HG02642 (cell line): Measurements from ENCODE around the gene LOXL1.

Experiments used
- ATAC-seq: cut with Tn5 transposase; IDR thresholded peaks from one replicate; pipeline ENCODE4 v1.9.1; 2021; ENCODE audit warnings: mild to moderate bottlenecking; ENCODE audit not compliant: unreplicated experiment, poor library complexity

Gene LOXL1

DNA sequence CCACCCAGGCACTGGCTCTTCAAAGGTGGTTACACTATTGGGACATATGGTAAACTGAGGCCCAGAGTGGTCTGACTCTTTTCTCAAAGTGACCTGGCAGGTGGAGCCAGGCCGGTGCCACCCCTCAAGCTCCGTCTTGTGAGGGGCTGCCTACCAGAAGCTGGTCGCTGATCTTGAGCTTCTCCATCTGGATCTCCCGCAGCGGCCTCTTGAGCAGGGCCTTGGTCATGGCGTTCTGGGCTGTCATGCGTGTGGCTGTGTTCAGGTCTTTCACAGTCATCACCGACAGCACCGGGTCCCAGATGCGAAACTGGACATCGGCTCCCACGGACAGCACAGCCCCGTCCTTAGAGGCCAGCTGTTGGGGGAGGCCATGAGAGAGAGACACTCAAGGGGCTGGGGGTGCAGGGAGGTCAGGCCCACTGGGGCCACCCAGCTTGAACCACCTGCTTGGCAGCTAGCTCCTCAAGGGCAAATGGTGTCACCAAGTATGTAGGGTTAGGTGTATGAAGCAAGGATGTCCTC, 62.2 kb downstream of the LOXL1 start:
- no peak for ATAC-seq

DNA sequence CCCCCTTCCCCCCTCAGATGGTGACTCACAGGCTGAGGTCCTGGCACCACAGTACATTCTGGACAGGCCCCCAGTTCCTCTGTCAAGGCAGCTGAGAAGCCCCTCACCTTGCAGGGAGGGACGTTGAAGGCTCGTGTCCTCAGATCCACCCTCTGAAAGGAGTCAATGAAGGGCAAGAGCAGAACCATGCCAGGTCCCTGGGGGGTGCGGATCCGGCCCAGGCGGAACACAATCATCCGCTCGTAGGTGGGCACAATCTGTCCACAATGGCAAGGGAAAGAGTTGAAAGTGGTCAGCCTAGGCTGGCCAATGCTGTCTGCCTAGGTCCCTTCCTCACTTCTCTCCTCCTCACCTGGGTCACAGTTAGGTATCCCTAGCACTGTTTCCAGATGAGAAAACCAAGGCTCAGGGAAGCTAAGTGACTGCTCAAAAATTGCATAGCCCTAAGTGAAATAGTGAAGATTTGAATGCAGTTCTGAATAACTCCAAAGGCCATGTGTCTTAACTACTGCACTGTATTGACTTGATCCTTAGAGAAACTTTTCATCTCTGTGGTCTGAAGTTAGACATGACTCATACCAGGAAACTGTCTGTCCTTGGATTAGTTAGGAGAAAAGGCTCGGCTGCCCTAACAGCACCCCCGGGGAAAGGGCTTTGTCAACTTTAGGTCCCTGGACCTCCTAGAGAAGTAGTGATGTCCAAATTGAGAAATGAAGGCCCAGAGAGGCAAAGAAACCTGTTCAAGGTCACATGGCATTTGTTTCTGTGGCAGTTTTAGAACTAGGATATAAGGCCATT, 62.9 kb downstream of the LOXL1 start:
- ATAC-seq = no peak

DNA sequence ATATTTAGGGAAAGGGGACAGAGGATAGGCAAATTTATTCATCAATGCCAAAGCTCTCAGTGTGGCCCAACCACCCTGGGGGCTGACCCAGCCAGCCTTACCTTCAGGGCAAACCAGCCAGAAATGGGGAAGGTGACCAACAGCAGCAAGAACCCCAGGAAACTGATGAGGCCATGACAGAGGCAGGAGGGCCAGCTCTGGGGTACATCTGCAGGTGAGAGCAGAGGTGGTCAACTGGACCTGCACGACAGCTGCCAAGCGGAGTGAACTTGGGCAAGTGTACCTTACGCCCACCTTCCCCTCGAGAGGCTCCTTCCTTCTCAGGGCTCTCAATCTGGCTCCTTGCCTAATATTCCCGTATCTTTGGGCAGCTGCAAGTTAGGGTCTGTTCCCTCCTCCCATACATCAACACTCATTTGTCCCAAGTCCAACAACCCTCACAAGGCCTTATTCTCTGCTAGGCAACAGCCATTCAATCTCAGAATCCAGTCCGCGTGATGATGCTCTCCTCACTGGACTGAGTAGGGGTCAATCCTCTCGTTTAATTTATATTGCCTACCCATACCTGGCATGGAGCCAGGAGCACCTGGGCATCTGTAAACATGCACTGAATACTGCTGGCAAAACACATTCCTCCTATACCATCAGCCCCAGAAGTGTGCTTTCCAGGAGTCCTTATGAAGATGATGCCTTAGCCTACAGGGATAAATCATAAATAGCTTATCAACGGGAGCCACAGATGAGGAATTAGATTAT, 64.2 kb downstream of the LOXL1 start:
- ATAC-seq = no peak

GRCh38 chr15:73991260-73991659, 65.0 kb downstream of the LOXL1 start:
- no peak for ATAC-seq

GRCh38 chr15:73991726-73992593, 65.7 kb downstream of the LOXL1 start, which contains the start of gene STOML1:
STOML1 (minus strand) TSS chr15:73992295; CDS start chr15:73992223, 72 bp downstream.
- peak; percentile 83 for ATAC-seq

- no peak for ATAC-seq
Observed at GRCh38 chr15:73992594-73992898, 66.3 kb downstream of the LOXL1 start.

- no peak for ATAC-seq
Observed at GRCh38 chr15:73993211-73993994, 67.1 kb downstream of the LOXL1 start.

DNA sequence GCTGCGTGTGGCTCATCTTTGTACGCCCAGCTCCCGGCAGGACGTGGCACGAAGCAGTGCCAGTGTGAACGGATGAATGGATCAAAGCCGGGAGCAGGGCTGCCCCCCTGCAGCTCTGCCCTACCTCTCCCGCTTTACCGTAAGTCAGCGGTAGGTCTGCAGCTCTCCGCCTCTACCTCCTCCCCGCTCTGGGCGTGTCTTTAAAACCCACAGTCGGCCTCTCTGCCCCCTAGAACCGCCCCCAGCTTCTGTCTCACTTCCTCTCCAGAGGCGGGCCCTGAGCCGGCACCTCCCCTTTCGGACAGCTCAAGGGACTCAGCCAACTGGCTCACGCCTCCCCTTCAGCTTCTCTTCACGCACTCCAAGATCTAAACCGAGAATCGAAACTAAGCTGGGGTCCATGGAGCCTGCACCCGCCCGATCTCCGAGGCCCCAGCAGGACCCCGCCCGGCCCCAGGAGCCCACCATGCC, 68.2 kb downstream of the LOXL1 start, which contains the start of gene PML:
PML (plus strand) TSS at position 304 of the 471 bp plus-strand sequence; CDS start at position 401, 97 bp downstream.
- peak; percentile 65 for ATAC-seq

DNA sequence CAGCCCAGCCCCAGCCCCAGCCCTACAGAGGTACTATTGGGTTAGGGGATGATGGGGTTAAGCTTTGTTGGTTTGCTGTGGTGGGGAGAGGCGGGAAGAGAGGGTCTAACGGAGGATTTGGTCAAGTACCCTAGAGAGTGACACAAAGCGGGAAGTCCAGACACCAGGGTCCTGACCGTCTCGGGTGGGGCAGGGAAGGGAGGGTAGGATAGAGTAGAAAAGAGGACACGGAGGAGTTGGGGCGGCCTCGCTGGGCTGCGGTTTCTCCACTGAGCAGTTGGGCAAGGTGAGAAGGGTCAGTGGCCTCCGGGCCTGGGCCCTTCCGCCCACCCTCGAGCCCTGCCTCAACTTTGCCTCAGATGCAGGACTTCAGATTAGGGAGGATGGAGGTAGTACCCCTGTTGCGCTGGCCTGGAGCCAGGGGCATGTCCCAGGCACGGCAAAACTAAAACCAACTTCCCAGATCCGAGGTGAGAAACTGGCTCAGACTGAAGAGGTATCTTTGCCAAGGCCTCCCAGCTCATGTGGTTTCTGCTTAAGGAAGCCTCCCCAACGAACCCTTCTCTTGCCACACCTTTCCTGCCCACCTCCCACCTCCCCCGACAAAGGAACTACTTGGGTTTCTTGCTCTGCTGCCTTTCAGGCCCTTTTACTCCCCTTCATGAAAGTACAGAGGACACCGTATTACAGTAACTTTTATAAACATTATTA, 68.8 kb downstream of the LOXL1 start:
- ATAC-seq = no peak

DNA sequence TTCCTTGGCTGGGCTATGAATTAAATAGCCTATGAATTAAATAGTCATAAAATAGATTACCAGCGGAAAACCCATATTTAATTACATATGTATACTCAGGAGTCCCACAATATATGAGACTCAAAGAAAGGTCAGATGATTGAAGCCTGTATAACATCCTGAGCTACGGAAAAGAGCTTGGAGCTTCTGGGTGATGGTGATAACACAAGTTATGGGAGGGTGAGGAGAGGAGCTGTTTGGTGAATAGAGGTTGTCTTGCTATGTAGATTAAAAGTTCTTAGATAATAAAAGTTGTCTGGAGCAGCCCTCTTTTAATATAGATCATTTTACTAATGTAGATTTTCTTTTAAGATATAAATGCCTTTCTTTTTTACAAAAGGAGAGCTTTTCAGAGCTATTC, 70.0 kb downstream of the LOXL1 start:
- ATAC-seq = no peak

DNA sequence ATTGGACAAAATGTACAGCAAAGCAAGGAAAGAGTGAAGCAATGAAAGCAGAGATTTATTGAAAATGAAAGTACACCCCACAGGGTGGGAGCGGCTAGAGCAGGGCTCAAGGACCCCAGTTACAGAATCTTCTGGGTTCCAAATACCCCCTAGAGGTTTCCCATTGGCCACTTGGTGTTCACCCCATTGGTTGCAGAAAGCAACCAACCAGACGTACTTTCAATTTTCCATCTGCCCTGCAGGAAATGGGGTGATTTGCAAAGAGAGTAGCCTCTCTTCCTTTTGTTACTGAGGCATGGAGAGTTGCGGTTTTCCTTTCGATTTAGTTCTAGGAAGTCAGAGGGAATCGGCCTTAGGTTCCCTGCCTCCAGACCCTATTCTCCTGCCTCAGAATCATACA, 70.7 kb downstream of the LOXL1 start:
- no peak for ATAC-seq

GRCh38 chr15:73997986-73998385, 71.7 kb downstream of the LOXL1 start:
- no peak for ATAC-seq
